Measurements from ENCODE around the gene VASH2. TPM values are rescaled to one million over a fixed set of nuclear protein-coding genes. Genes with fewer than 3 reads are reported as not detected.

VASH2 gene
- total and polyA plus RNA-seq, 2 experiments from 2014 or later: 129 to 381 TPM

DNA sequence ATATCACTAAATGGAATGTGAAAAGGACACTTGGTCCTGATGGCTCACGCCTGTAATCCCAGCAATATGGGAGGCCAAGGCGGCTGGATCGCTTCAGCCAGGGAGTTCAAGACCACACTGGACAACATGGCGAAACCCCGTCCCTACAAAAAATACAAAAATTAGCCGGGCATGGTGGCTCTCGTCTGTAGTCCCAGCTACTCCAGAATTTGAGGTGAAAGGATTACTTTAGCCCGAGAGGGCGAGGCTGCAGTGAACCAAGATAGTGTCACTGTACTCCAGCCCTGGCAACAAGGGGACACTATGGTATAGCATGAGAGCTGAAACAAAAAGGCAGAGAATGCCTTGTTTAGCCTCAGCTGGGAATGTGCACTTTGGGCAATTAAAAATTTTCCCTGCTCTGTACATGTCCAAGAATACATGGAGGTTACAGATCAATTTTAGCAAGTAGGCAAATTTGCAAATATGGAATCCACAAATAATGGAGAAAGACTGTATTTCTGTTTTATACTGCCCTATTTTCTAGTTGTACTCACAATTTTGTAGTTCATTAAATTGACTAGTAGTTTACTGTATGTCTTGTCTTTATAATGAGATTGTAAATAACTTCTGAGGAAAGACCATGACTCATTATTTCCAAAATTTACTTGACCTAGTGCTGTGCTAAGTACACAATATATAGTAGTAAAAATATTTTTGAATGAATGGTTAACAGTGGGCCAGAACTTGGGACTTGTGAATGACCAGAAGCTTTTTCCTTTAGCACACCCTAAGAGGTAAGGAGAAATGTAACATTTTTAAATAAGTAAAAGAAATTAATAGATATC is 67.3 kb downstream of the VASH2 start:
- Mint-ChIP-seq H3K4me1 (peaks cover 11% of the 10 kb centered on the region; the same call in 2 of the 3 replicates), H3K27me3 (ENCODE audit: insufficient read depth, low read depth, poor library complexity) (no peaks in the 10 kb centered on the region), H3K27ac (no peak overlapping the region), H3K36me3 (ENCODE audit: low read depth) (no peaks in the 10 kb centered on the region), H3K9me3 (no peaks in the 10 kb centered on the region), H3K4me3 (no peak overlapping the region)
- no peak overlapping the region for H3K4me3 ChIP-seq
- H4K20me1 ChIP-seq (replicated peaks; ENCODE audit: insufficient read depth): no peaks in the 10 kb centered on the region
- no peaks in the 10 kb centered on the region for H3K36me3 ChIP-seq (ENCODE audit: insufficient read depth)
- TF ChIP-seq STAT1 (IDR thresholded peaks at IDR 0.05; ENCODE audit: unreplicated experiment) (no peak), POLR2AphosphoS5 (IDR thresholded peaks at IDR 0.05; ENCODE audit: low read depth) (no peak), JUNB (IDR thresholded peaks at IDR 0.05; ENCODE audit: unreplicated experiment) (no peak), EZH2 (IDR thresholded peaks at IDR 0.05; ENCODE audit: low read depth, unreplicated experiment) (no peak), CTCF (conservative IDR thresholded peaks at IDR 0.05; ENCODE audit: low read depth in 2 of 2) (no peak), ZNF331 (CRISPR knock-in tag; IDR thresholded peaks at IDR 0.05; ENCODE audit: low read depth) (no peak), EZH2phosphoT487 (IDR thresholded peaks at IDR 0.05; ENCODE audit: unreplicated experiment) (no peak)
- TF ChIP-seq, protein P1, sequence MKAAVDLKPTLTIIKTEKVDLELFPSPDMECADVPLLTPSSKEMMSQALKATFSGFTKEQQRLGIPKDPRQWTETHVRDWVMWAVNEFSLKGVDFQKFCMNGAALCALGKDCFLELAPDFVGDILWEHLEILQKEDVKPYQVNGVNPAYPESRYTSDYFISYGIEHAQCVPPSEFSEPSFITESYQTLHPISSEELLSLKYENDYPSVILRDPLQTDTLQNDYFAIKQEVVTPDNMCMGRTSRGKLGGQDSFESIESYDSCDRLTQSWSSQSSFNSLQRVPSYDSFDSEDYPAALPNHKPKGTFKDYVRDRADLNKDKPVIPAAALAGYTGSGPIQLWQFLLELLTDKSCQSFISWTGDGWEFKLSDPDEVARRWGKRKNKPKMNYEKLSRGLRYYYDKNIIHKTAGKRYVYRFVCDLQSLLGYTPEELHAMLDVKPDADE (IDR thresholded peaks at IDR 0.05): no peak
- TF ChIP-seq, protein P2, sequence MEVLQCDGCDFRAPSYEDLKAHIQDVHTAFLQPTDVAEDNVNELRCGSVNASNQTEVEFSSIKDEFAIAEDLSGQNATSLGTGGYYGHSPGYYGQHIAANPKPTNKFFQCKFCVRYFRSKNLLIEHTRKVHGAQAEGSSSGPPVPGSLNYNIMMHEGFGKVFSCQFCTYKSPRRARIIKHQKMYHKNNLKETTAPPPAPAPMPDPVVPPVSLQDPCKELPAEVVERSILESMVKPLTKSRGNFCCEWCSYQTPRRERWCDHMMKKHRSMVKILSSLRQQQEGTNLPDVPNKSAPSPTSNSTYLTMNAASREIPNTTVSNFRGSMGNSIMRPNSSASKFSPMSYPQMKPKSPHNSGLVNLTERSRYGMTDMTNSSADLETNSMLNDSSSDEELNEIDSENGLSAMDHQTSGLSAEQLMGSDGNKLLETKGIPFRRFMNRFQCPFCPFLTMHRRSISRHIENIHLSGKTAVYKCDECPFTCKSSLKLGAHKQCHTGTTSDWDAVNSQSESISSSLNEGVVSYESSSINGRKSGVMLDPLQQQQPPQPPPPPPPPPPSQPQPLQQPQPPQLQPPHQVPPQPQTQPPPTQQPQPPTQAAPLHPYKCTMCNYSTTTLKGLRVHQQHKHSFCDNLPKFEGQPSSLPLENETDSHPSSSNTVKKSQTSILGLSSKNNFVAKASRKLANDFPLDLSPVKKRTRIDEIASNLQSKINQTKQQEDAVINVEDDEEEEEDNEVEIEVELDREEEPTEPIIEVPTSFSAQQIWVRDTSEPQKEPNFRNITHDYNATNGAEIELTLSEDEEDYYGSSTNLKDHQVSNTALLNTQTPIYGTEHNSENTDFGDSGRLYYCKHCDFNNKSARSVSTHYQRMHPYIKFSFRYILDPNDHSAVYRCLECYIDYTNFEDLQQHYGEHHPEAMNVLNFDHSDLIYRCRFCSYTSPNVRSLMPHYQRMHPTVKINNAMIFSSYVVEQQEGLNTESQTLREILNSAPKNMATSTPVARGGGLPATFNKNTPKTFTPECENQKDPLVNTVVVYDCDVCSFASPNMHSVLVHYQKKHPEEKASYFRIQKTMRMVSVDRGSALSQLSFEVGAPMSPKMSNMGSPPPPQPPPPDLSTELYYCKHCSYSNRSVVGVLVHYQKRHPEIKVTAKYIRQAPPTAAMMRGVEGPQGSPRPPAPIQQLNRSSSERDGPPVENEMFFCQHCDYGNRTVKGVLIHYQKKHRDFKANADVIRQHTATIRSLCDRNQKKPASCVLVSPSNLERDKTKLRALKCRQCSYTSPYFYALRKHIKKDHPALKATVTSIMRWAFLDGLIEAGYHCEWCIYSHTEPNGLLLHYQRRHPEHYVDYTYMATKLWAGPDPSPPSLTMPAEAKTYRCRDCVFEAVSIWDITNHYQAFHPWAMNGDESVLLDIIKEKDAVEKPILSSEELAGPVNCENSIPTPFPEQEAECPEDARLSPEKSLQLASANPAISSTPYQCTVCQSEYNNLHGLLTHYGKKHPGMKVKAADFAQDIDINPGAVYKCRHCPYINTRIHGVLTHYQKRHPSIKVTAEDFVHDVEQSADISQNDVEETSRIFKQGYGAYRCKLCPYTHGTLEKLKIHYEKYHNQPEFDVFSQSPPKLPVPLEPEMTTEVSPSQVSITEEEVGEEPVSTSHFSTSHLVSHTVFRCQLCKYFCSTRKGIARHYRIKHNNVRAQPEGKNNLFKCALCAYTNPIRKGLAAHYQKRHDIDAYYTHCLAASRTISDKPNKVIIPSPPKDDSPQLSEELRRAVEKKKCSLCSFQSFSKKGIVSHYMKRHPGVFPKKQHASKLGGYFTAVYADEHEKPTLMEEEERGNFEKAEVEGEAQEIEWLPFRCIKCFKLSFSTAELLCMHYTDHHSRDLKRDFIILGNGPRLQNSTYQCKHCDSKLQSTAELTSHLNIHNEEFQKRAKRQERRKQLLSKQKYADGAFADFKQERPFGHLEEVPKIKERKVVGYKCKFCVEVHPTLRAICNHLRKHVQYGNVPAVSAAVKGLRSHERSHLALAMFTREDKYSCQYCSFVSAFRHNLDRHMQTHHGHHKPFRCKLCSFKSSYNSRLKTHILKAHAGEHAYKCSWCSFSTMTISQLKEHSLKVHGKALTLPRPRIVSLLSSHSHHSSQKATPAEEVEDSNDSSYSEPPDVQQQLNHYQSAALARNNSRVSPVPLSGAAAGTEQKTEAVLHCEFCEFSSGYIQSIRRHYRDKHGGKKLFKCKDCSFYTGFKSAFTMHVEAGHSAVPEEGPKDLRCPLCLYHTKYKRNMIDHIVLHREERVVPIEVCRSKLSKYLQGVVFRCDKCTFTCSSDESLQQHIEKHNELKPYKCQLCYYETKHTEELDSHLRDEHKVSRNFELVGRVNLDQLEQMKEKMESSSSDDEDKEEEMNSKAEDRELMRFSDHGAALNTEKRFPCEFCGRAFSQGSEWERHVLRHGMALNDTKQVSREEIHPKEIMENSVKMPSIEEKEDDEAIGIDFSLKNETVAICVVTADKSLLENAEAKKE (CRISPR knock-in tag; IDR thresholded peaks at IDR 0.05): no peak
- peak overlapping the region; percentile 63 for H2AFZ ChIP-seq
- ATAC-seq: no peak
- no peak for DNase-seq (ENCODE audit: low spot score)
- H3K4me2 ChIP-seq: no peak overlapping the region
- H3K27ac ChIP-seq (ENCODE audit: low read depth): no peak overlapping the region
- no peaks in the 10 kb centered on the region for H3K27me3 ChIP-seq (ENCODE audit: insufficient read depth)
- H3K79me2 ChIP-seq (replicated peaks; ENCODE audit: insufficient read depth): peaks cover 24% of the 10 kb centered on the region
- H3K4me1 ChIP-seq (ENCODE audit: insufficient read depth): peaks cover 15% of the 10 kb centered on the region
- no peaks in the 10 kb centered on the region; the same call in 1 of the 2 replicates for H3F3A ChIP-seq (replicated peaks; ENCODE audit: low read depth)
- H3K9me2 ChIP-seq (ENCODE audit: insufficient read depth): 0 out of 2 replicates have a peak, but pooled peaks cover 7% of the 10 kb centered on the region
